Osteocyte (in vitro differentiated cells): ENCODE results near the gene CATSPERZ. TPM values are rescaled to one million over a fixed set of nuclear protein-coding genes. Genes with fewer than 3 reads are reported as not detected.
"Not testable (repeated sequence)": the region's sequence is repeated elsewhere in the genome, so short reads cannot be mapped to it uniquely, and the experiment has no call there.

ENCODE experiments used
- DNase-seq: peaks from one replicate; pipeline ENCODE4 v3.0.0; 2021; ENCODE audit warnings: mixed read lengths; ENCODE audit not compliant: unreplicated experiment; ENCODE audit errors: extremely low spot score
- H3K27ac Mint-ChIP-seq: one replicate; pipeline ENCODE4 v1.8.0; 2021; ENCODE audit warnings: mild to moderate bottlenecking, mixed read lengths; ENCODE audit not compliant: unreplicated experiment
- H3K27me3 Mint-ChIP-seq: one replicate; pipeline ENCODE4 v1.8.0; 2021; ENCODE audit warnings: mixed read lengths; ENCODE audit not compliant: unreplicated experiment
- H3K36me3 Mint-ChIP-seq: one replicate; pipeline ENCODE4 v1.8.0; 2021; ENCODE audit warnings: mixed read lengths; ENCODE audit not compliant: unreplicated experiment
- H3K4me1 Mint-ChIP-seq: one replicate; pipeline ENCODE4 v1.8.0; 2021; ENCODE audit warnings: mixed read lengths; ENCODE audit not compliant: unreplicated experiment
- H3K4me3 Mint-ChIP-seq: one replicate; pipeline ENCODE4 v1.8.0; 2021; ENCODE audit warnings: mild to moderate bottlenecking, moderate library complexity, mixed read lengths; ENCODE audit not compliant: unreplicated experiment
- H3K9me3 Mint-ChIP-seq: one replicate; pipeline ENCODE4 v1.8.0; 2021; ENCODE audit warnings: mixed read lengths; ENCODE audit not compliant: unreplicated experiment
- CTCF ChIP-seq: fragments of 200-600 bp; sonication (generic); IDR thresholded peaks from 2 replicates; pipeline ENCODE4 v1.5.0; 2021; ENCODE audit warnings: antibody characterized with exemption, mild to moderate bottlenecking, moderate library complexity
- total RNA-seq: library from RNA; stranded (reverse); gene quantifications from 2 replicates; pipeline ENCODE4 v1.2.1, GENCODE V29; 2021

The CATSPERZ gene
- total RNA-seq, 1 donor from 2014 or later = not detected

- no peaks in the 10 kb centered on the region for H3K27me3 Mint-ChIP-seq
- DNase-seq = no peak
- peaks cover 39% of the 10 kb centered on the region for H3K4me1 Mint-ChIP-seq
- H3K4me3 Mint-ChIP-seq = peak overlapping the region; percentile 32
- H3K9me3 Mint-ChIP-seq = no peaks in the 10 kb centered on the region
- TF ChIP-seq CTCF = no peak
- H3K27ac Mint-ChIP-seq = peak overlapping the region; percentile 15
- peaks cover 17% of the 10 kb centered on the region for H3K36me3 Mint-ChIP-seq
These were observed 20.4 kb downstream of the CATSPERZ start for GRCh38 chr11:64320556-64320955.

- no peak overlapping the region for H3K27ac Mint-ChIP-seq
- H3K4me1 Mint-ChIP-seq = peaks cover 39% of the 10 kb centered on the region
- DNase-seq = no peak
- H3K27me3 Mint-ChIP-seq = no peaks in the 10 kb centered on the region
- peak overlapping the region; percentile 1 for H3K4me3 Mint-ChIP-seq
- TF ChIP-seq CTCF = no peak
- H3K36me3 Mint-ChIP-seq = peaks cover 17% of the 10 kb centered on the region
- H3K9me3 Mint-ChIP-seq = no peaks in the 10 kb centered on the region
These were observed 20.9 kb downstream of the CATSPERZ start for GRCh38 chr11:64321026-64321425.

- H3K4me3 Mint-ChIP-seq = no peak overlapping the region
- H3K27ac Mint-ChIP-seq = no peak overlapping the region
These were observed 21.4 kb downstream of the CATSPERZ start for GRCh38 chr11:64321533-64321932.

GRCh38 chr11:64322925-64323260, 22.7 kb downstream of the CATSPERZ start:
- Mint-ChIP-seq H3K36me3 (peaks cover 17% of the 10 kb centered on the region), H3K27me3 (peaks cover 1% of the 10 kb centered on the region), H3K9me3 (no peaks in the 10 kb centered on the region), H3K27ac (no peak overlapping the region), H3K4me1 (peaks cover 26% of the 10 kb centered on the region), H3K4me3 (no peak overlapping the region)
- DNase-seq = no peak
- TF ChIP-seq CTCF = no peak

More at GRCh38 chr11:64321533-64321932, 21.4 kb downstream of the CATSPERZ start:
- Mint-ChIP-seq H3K27me3 (no peaks in the 10 kb centered on the region), H3K4me1 (peaks cover 35% of the 10 kb centered on the region), H3K9me3 (no peaks in the 10 kb centered on the region), H3K36me3 (peaks cover 17% of the 10 kb centered on the region)
- DNase-seq = no peak
- TF ChIP-seq CTCF = no peak

GRCh38 chr11:64323373-64323772, 23.2 kb downstream of the CATSPERZ start:
- peaks cover 2% of the 10 kb centered on the region for H3K27me3 Mint-ChIP-seq
- no peak for DNase-seq
- H3K27ac Mint-ChIP-seq = no peak overlapping the region
- H3K4me1 Mint-ChIP-seq = peaks cover 26% of the 10 kb centered on the region
- TF ChIP-seq CTCF = no peak
- H3K36me3 Mint-ChIP-seq = peaks cover 17% of the 10 kb centered on the region
- no peak overlapping the region for H3K4me3 Mint-ChIP-seq
- no peaks in the 10 kb centered on the region for H3K9me3 Mint-ChIP-seq

GRCh38 chr11:64323984-64324383, 23.8 kb downstream of the CATSPERZ start:
- H3K27me3 Mint-ChIP-seq, H3K27ac Mint-ChIP-seq, H3K9me3 Mint-ChIP-seq, H3K4me3 Mint-ChIP-seq, DNase-seq: not testable (repeated sequence)
- Mint-ChIP-seq H3K4me1 (peaks cover 24% of the 10 kb centered on the region), H3K36me3 (peaks cover 17% of the 10 kb centered on the region)
